Liver (tissue), 9 donors: ENCODE measurements around the gene RNF145. TPM values are rescaled to one million over a fixed set of nuclear protein-coding genes. Genes with fewer than 3 reads are reported as not detected.
"Not testable (repeated sequence)": the region's sequence is repeated elsewhere in the genome, so short reads cannot be mapped to it uniquely, and the experiment has no call there.

ENCODE experiments used
- DNase-seq: peaks from one replicate; pipeline ENCODE4 v3.0.0-alpha.2; 2017; ENCODE audit warnings: low spot score
- H3K27ac ChIP-seq, 2 donors: one replicate each; pipeline ENCODE4 v1.7.0; 2013; ENCODE audit warnings: inconsistent platforms in 2 of 2, low read length in 2 of 2, control low read depth in 1 of 2, low read depth in 1 of 2, mild to moderate bottlenecking in 1 of 2
- H3K27me3 ChIP-seq, 4 donors: one replicate each; pipeline versions ENCODE4 v1.6.1 to v1.7.0; 2013; ENCODE audit warnings: low read length in 3 of 4, inconsistent platforms in 1 of 4, mild to moderate bottlenecking in 1 of 4, moderate library complexity in 1 of 4; ENCODE audit not compliant: control insufficient read depth in 4 of 4, insufficient read depth in 4 of 4
- H3K36me3 ChIP-seq, 4 donors: one replicate each; pipeline versions ENCODE4 v1.6.1 to v1.7.0; 2013; ENCODE audit warnings: low read length in 3 of 4, mild to moderate bottlenecking in 3 of 4, low read depth in 1 of 4, moderate library complexity in 1 of 4; ENCODE audit not compliant: control insufficient read depth in 4 of 4, insufficient read depth in 3 of 4
- H3K4me1 ChIP-seq, 4 donors: one replicate each; pipeline versions ENCODE4 v1.6.1 to v1.7.0; 2013; ENCODE audit warnings: low read length in 3 of 4, mild to moderate bottlenecking in 3 of 4, moderate library complexity in 1 of 4; ENCODE audit not compliant: control insufficient read depth in 4 of 4, insufficient read depth in 4 of 4
- H3K4me3 ChIP-seq, 3 donors: one replicate each; pipeline versions ENCODE4 v1.6.1 to v1.7.0; 2013; ENCODE audit warnings: low read length in 3 of 3, control low read depth in 1 of 3, low read depth in 1 of 3, mild to moderate bottlenecking in 1 of 3
- H3K9ac ChIP-seq, 2 donors: one replicate each; pipeline ENCODE4 v1.7.0; 2013; ENCODE audit warnings: low read length in 2 of 2, mild to moderate bottlenecking in 2 of 2, moderate library complexity in 2 of 2, control low read depth in 1 of 2, low read depth in 1 of 2
- H3K9me3 ChIP-seq, 4 donors: one replicate each; pipeline versions ENCODE4 v1.6.1 to v1.7.0; 2013; ENCODE audit warnings: low read length in 3 of 4; ENCODE audit not compliant: control insufficient read depth in 4 of 4
- ATF3 ChIP-seq: IDR thresholded peaks from 2 replicates; pipeline ENCODE4 v1.6.1; 2016; ENCODE audit warnings: antibody characterized with exemption
- CTCF ChIP-seq: fragments of 150-350 bp; IDR thresholded peaks from 2 replicates; pipeline ENCODE4 v1.5.1; 2017; ENCODE audit warnings: improper control_type of control experiment, low read depth, low read length; ENCODE audit not compliant: missing input control
- EGR1 ChIP-seq, 2 donors: IDR thresholded peaks; 2 replicates each; pipeline ENCODE4 v1.6.1; 2016 to 2018; ENCODE audit warnings: antibody characterized with exemption in 2 of 2, low read depth in 2 of 2
- FOXA1 ChIP-seq: IDR thresholded peaks from 2 replicates; pipeline ENCODE4 v1.6.1; 2016; ENCODE audit warnings: antibody characterized with exemption
- FOXA2 ChIP-seq: IDR thresholded peaks from 2 replicates; pipeline ENCODE4 v1.6.1; 2016; ENCODE audit warnings: antibody characterized with exemption
- GABPA ChIP-seq, 2 donors: IDR thresholded peaks in 1 of 2; conservative IDR thresholded peaks in 1 of 2; 2 replicates each; pipeline ENCODE4 v1.6.1; 2016; ENCODE audit warnings: antibody characterized with exemption in 2 of 2, mild to moderate bottlenecking in 1 of 2, moderate library complexity in 1 of 2
- HNF4A ChIP-seq, 2 donors: conservative IDR thresholded peaks; 2 replicates each; pipeline ENCODE4 v1.6.1; 2016; ENCODE audit warnings: antibody characterized with exemption in 2 of 2, mild to moderate bottlenecking in 2 of 2
- HNF4G ChIP-seq: IDR thresholded peaks from 2 replicates; pipeline ENCODE4 v1.6.1; 2016; ENCODE audit warnings: antibody characterized with exemption
- JUND ChIP-seq, 2 donors: IDR thresholded peaks; 2 replicates each; pipeline ENCODE4 v1.6.1; 2016; ENCODE audit warnings: antibody characterized with exemption in 2 of 2
- MAX ChIP-seq: IDR thresholded peaks from 2 replicates; pipeline ENCODE4 v1.6.1; 2016; ENCODE audit warnings: antibody characterized with exemption
- NR2F2 ChIP-seq: IDR thresholded peaks from 2 replicates; pipeline ENCODE4 v1.6.1; 2016; ENCODE audit warnings: antibody characterized with exemption
- RAD21 ChIP-seq, 2 donors: IDR thresholded peaks; 2 replicates each; pipeline ENCODE4 v1.6.1; 2016; ENCODE audit warnings: antibody characterized with exemption in 2 of 2, mild to moderate bottlenecking in 2 of 2
- REST ChIP-seq: IDR thresholded peaks from 2 replicates; pipeline ENCODE4 v1.6.1; 2016; ENCODE audit warnings: antibody characterized with exemption, mild to moderate bottlenecking
- RXRA ChIP-seq, 2 donors: IDR thresholded peaks; 2 replicates each; pipeline ENCODE4 v1.6.1; 2017 to 2018; ENCODE audit warnings: antibody characterized with exemption in 2 of 2, mild to moderate bottlenecking in 1 of 2
- SP1 ChIP-seq: IDR thresholded peaks from 2 replicates; pipeline ENCODE4 v1.6.1; 2018; ENCODE audit warnings: antibody characterized with exemption, mild to moderate bottlenecking
- YY1 ChIP-seq: IDR thresholded peaks from 2 replicates; pipeline ENCODE4 v1.6.1; 2016; ENCODE audit warnings: antibody characterized with exemption, mild to moderate bottlenecking
- ZBTB33 ChIP-seq: IDR thresholded peaks from 2 replicates; pipeline ENCODE4 v1.6.1; 2016; ENCODE audit warnings: antibody characterized with exemption
- WGBS: extraction: QIAGEN DNeasy Blood & Tissue Kit; methylation state at CpG from one replicate; pipeline ENCODE4 v1.1.7; 2013; 5-methylcytosine and 5-hydroxymethylcytosine counted together
- polyA plus RNA-seq, 2 donors: library from polyadenylated mRNA; stranded (reverse) in 1 of 2; unstranded in 1 of 2; fragments of 200-250 nt in 1 of 2; fragments of >200 nt in 1 of 2; fragmentation: Nextera tagmentation in 1 of 2; extraction: Ambion mirVana in 1 of 2; gene quantifications; one replicate each; pipeline versions ENCODE4 v1.2.1 to v1.2.3, GENCODE V29; 2013 to 2015
- total RNA-seq, 2 donors: library from RNA; depleted of rRNA; stranded (reverse); fragments of >200 nt; gene quantifications; one replicate each; pipeline ENCODE4 v1.2.3, GENCODE V29; 2014
- donor health status: healthy.
- donor health status: healthy.
- donor health status: healthy.
- donor health status: healthy.
- donor health status: healthy.

RNF145 gene
- total and polyA plus RNA-seq, 4 donors: 2.9 to 34.6 (median 11.7) TPM

- H3K9ac ChIP-seq, H3K4me3 ChIP-seq, H3K27ac ChIP-seq, H3K36me3 ChIP-seq, DNase-seq, H3K9me3 ChIP-seq, H3K4me1 ChIP-seq, H3K27me3 ChIP-seq: not testable (repeated sequence)
- 68% methylated on average over 4 of the region's 4 CpGs for WGBS
These were observed 89.5 kb downstream of the RNF145 start for GRCh38 chr5:159119842-159120241.

GRCh38 chr5:159118958-159119659 lies 90.2 kb downstream of the RNF145 start:
- DNase-seq, H3K4me3 ChIP-seq, H3K27me3 ChIP-seq, H3K9me3 ChIP-seq, H3K36me3 ChIP-seq, H3K27ac ChIP-seq, H3K9ac ChIP-seq, H3K4me1 ChIP-seq: not testable (repeated sequence)
- WGBS: 97% methylated on average over 39 of the region's 39 CpGs

GRCh38 chr5:159113405-159113804 lies 95.9 kb downstream of the RNF145 start:
- no peaks in the 10 kb centered on the region for H3K9me3 ChIP-seq
- no peak overlapping the region for H3K9ac ChIP-seq
- DNase-seq: no peak
- TF ChIP-seq ZBTB33 (no peak), CTCF (no peak), NR2F2 (no peak), RAD21 (IDR thresholded peaks at IDR 0.05) (no peak), REST (no peak), EGR1 (IDR thresholded peaks at IDR 0.05; ENCODE audit: low read depth in 2 of 2) (no peak), JUND (IDR thresholded peaks at IDR 0.05) (no peak), HNF4G (no peak), MAX (no peak), GABPA (IDR thresholded peaks at IDR 0.05 in 1 of 2, conservative IDR thresholded peaks at IDR 0.05 in 1 of 2) (no peak), RXRA (IDR thresholded peaks at IDR 0.05) (no peak), SP1 (no peak), HNF4A (conservative IDR thresholded peaks at IDR 0.05) (no peak), ATF3 (no peak), FOXA1 (no peak), YY1 (no peak), FOXA2 (no peak)
- no peak overlapping the region for H3K4me3 ChIP-seq
- no peaks in the 10 kb centered on the region for H3K36me3 ChIP-seq
- H3K4me1 ChIP-seq: no peaks in the 10 kb centered on the region
- H3K27me3 ChIP-seq: peaks cover 0 to 2% (median 0%) of the 10 kb centered on the region in 4 donors
- H3K27ac ChIP-seq: no peak overlapping the region
